Urinary bladder (tissue), 4 donors: Measurements from ENCODE around the gene PIPOX. TPM values are rescaled to one million over a fixed set of nuclear protein-coding genes. Genes with fewer than 3 reads are reported as not detected.
A peak's percentile ranks its signal among the peaks of the same experiment; 100 is the strongest.

Experiments used
- DNase-seq: peaks from one replicate; pipeline ENCODE4 v3.0.0-alpha.2; 2015; ENCODE audit errors: extremely low spot score
- H3K27ac ChIP-seq: one replicate; pipeline ENCODE4 v1.5.1; 2013; ENCODE audit warnings: low read depth, mild to moderate bottlenecking, moderate library complexity
- H3K36me3 ChIP-seq: one replicate; pipeline ENCODE4 v1.6.1; 2013; ENCODE audit warnings: mild to moderate bottlenecking, moderate library complexity; ENCODE audit not compliant: insufficient read depth
- H3K4me1 ChIP-seq: one replicate; pipeline ENCODE4 v1.6.1; 2013; ENCODE audit warnings: mild to moderate bottlenecking, moderate library complexity; ENCODE audit not compliant: insufficient read depth
- H3K4me3 ChIP-seq: one replicate; pipeline ENCODE4 v1.5.1; 2013; ENCODE audit warnings: low read depth, low read length
- WGBS: extraction: QIAGEN DNeasy Blood & Tissue Kit; methylation state at CpG from one replicate; pipeline ENCODE4 v1.1.7; 2013; 5-methylcytosine and 5-hydroxymethylcytosine counted together
- polyA plus RNA-seq: library from polyadenylated mRNA; stranded (reverse); fragments of 200-250 nt; gene quantifications from one replicate; pipeline ENCODE4 v1.2.3, GENCODE V29; 2013
- total RNA-seq: library from RNA; depleted of rRNA; stranded (reverse); fragments of >200 nt; gene quantifications from one replicate; pipeline ENCODE4 v1.2.3, GENCODE V29; 2014
- donor health status: healthy with polysubstance abuse.
- donor health status: healthy.

Gene PIPOX, protein sequence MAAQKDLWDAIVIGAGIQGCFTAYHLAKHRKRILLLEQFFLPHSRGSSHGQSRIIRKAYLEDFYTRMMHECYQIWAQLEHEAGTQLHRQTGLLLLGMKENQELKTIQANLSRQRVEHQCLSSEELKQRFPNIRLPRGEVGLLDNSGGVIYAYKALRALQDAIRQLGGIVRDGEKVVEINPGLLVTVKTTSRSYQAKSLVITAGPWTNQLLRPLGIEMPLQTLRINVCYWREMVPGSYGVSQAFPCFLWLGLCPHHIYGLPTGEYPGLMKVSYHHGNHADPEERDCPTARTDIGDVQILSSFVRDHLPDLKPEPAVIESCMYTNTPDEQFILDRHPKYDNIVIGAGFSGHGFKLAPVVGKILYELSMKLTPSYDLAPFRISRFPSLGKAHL
- 4.0 TPM for total RNA-seq
- polyA plus RNA-seq = 4.6 TPM

DNA sequence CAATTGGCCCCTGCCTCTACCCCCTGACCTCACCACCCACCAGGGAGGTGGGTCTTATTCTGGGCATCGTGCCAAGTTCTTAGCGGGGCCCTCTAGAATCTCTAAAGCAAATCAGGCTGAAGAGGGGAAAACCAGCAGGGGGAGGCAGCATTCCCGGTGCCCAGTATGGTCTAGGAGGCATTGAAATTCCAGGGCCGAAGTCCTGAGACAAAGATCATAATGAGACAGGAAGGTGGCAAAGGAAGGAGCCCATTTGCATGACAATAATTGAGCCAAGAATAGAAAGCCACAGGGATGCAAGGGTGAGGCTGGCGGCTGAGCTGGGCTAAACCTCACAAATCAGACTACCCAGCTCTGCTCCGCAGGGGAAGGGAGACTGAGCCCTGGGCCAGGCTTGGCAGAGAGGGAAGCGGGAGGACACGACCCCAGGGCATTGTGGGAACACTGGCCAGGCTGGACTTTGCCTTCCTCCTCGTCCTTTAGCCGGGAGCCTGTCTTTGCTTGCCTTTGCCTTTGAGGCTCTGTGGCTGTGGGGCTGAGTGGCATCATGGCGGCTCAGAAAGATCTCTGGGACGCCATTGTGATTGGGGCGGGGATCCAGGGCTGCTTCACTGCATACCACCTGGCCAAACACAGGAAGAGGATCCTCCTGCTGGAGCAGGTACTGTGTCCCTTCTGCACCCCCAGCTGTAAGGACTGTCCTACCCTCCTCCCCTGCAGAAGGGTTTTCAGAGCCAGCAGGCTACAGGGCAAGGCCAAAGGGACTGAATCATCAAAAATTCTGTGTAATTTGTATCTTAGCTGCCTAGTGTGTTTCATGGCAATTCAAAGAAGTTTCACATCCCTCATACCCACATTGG is at the start of gene PIPOX:
Gene PIPOX, plus strand, starts transcription at position 463 of the 860 bp plus-strand sequence. Its CDS starts 85 bp downstream, at position 548.
- Histone ChIP-seq H3K27ac (no peak within 1 kb of the TSS), H3K4me1 (no peaks in the 10 kb centered on the region), H3K36me3 (no peaks in the 10 kb centered on the region), H3K4me3 (no peak within 1 kb of the TSS)
- WGBS = 43% methylated on average over 13 of the region's 13 CpGs
- DNase-seq = no peak

DNA sequence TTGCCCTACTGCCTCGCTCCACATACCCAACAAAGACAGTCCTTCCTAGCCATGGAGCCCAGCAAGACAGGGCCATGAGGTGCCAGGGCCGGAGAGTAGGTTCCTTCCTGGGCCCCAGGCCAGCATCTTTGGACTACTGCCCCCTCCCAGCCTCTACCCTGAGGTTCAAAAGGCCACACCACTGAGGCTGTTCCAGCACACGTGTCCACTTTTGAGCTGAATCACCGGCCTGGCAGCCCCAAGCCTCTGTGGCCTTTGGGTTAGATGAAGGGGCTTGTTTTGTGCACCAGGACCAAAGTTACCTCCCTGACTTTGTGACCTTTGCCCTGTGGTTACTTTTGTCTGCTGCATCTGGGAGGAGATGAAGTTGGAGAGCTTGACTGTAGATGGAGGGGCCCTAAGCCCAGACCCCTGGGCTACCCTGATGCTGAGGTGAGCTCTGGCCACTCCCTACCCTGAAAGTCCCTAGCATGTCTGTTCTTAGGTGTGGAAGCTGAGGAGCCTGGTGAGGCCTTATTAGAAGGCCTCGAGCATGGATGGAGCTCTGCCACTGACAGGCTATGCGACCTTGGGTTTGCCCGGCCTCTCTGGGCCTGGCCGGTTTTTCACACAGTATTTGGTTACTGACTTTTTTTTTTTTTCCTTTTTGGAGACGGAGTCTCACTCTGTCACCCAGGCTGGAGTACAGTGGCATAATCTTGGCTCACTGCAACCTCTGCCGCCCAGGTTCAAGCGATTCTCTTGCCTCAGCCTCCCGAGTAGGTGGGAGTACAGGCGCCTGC is 49.1 kb upstream of the PIPOX start:
- 86% methylated on average over 13 of the region's 13 CpGs for WGBS
- Histone ChIP-seq H3K27ac (no peak overlapping the region), H3K36me3 (no peaks in the 10 kb centered on the region), H3K4me3 (no peak overlapping the region), H3K4me1 (no peaks in the 10 kb centered on the region)
- DNase-seq = no peak

DNA sequence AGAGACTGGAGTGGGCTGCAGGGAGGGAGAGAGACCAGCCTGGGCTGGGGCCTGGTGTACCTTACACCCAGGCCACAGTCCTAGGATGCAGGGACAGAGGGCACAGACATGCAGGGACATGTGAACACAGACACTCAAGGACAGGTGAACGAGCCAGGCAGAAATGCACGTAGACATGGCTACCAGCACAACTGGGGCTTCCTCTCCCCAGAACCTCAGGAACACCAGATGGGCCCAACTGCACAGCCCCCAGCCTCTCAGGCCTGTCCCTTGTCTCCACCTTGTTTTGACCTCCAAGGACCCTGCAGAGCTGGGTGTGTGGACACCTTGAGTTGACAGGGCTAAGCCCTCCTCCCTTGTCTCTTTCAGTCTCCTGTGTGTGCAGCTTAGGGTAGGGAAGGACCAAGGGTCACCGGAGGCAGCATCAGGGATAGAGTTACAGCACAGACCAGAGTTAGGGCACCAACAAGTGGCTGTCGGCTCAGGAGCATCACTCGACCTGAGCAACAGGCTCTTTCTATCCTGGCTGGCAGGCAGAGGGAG is 46.3 kb upstream of the PIPOX start:
- DNase-seq = no peak
- Histone ChIP-seq H3K4me1 (no peaks in the 10 kb centered on the region), H3K27ac (no peak overlapping the region), H3K36me3 (no peaks in the 10 kb centered on the region), H3K4me3 (no peak overlapping the region)
- 49% methylated on average over 5 of the region's 5 CpGs for WGBS

DNA sequence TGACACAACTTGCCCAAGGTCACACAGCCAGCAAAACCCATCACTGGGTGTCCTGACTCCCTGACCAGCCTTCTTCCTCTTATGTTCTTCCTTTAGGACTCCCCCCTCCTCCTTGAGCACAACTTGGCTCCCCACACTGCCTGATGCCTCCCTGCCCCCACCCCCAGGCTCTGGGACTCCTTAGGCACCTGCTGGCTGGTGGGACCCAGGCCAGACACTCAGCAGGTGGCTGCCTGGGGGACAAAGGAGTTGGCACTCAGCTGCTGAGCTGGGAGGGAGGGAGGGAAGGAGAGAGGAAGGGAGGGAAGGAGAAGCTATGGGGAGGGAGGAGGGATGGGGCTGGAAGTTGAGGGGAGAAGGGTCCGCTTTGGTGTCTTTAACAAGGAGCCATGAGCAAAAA is 45.1 kb upstream of the PIPOX start:
- no peak for DNase-seq
- Histone ChIP-seq H3K4me1 (no peaks in the 10 kb centered on the region), H3K36me3 (no peaks in the 10 kb centered on the region), H3K27ac (no peak overlapping the region), H3K4me3 (no peak overlapping the region)
- WGBS = 92% methylated on average over 1 of the region's 1 CpG

DNA sequence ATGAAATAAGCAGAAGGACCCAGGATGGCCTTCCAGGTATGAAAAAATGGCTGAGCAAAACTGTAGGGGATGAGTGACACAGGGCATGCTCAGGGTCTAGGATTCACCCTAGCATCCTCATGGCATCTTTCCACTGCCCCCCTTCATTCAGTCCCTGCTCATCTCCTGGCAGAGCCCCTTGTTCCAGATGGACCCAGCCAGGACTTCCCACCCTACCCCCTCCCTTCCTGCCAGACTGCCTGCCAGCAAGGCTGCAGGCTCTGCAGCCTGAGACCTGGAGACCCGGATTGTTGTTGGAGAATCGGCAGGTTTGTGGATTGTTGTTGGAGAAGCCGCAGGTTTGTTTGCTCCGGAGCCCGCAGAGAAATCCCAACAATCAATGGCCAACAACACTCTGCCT is 43.7 kb upstream of the PIPOX start:
- H3K27ac ChIP-seq = no peak overlapping the region
- no peaks in the 10 kb centered on the region for H3K36me3 ChIP-seq
- 52% methylated on average over 5 of the region's 5 CpGs for WGBS
- DNase-seq = no peak
- H3K4me1 ChIP-seq = no peaks in the 10 kb centered on the region
- no peak overlapping the region for H3K4me3 ChIP-seq

DNA sequence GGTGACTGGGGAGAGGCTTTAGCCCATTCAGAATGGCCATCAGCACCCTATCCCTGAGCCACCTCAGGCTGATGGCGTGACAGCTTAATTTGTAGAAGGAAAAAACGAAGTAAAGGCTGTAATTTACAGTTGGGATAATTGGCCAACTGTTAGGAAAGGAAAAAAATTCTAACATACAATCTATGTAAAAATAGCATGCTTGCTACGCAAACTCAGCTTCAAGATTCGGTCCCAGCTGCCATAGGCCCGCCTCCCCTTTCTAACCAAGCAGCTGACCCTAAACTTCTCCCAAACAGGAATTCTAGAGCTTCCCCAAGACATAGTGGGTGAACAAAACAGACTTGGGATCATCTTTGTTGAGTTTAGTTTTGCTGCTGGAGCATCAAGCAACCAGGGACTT is 42.0 kb upstream of the PIPOX start:
- no peak for DNase-seq
- 77% methylated on average over 5 of the region's 5 CpGs for WGBS
- Histone ChIP-seq H3K27ac (no peak overlapping the region), H3K4me3 (no peak overlapping the region), H3K4me1 (no peaks in the 10 kb centered on the region), H3K36me3 (no peaks in the 10 kb centered on the region)

DNA sequence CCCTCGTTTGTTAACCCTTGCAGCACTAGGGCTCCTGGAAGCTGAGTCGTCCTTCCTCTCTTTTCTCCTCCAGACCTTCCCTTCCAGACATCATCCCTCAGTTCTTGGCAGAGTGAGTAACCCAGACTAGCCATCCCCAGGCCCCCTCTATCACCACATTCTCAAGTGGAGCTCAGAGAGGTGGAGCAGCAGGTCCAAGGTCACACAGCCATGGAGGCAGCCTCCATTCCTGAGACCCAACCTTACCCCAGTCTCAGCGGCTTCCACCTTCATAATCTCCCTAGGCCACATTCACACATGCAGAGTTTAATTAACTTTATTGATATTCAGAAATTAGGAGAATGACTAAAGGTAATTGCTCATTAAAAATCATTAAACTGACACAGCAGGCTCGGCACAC is 40.1 kb upstream of the PIPOX start:
- no peak overlapping the region for H3K4me3 ChIP-seq
- H3K36me3 ChIP-seq = no peaks in the 10 kb centered on the region
- no peak for DNase-seq
- no peak overlapping the region for H3K27ac ChIP-seq
- H3K4me1 ChIP-seq = no peaks in the 10 kb centered on the region
- WGBS = 50% methylated on average over 4 of the region's 4 CpGs

DNA sequence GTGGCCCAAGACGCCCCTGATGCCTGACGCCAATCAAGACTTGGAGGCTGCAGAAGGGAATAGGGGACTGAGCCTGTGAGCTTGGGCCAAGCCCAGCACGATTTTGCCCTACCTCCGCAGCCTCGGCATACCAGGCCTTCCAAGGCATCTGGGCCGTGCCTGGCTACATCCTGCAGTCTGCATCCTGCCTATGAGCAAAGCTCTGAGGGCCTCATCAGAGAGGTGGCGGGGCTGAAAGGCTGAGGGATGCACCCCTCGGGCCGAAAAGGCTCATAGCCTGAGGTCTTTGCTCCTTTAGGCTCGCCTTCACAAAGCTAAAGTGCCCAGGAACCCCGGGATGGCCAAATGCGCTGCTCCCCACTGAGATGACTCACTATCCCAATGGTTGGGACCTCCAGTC is 39.7 kb upstream of the PIPOX start:
- H3K27ac ChIP-seq = no peak overlapping the region
- DNase-seq = no peak
- H3K4me1 ChIP-seq = no peaks in the 10 kb centered on the region
- 70% methylated on average over 12 of the region's 12 CpGs for WGBS
- H3K36me3 ChIP-seq = no peaks in the 10 kb centered on the region
- no peak overlapping the region for H3K4me3 ChIP-seq

DNA sequence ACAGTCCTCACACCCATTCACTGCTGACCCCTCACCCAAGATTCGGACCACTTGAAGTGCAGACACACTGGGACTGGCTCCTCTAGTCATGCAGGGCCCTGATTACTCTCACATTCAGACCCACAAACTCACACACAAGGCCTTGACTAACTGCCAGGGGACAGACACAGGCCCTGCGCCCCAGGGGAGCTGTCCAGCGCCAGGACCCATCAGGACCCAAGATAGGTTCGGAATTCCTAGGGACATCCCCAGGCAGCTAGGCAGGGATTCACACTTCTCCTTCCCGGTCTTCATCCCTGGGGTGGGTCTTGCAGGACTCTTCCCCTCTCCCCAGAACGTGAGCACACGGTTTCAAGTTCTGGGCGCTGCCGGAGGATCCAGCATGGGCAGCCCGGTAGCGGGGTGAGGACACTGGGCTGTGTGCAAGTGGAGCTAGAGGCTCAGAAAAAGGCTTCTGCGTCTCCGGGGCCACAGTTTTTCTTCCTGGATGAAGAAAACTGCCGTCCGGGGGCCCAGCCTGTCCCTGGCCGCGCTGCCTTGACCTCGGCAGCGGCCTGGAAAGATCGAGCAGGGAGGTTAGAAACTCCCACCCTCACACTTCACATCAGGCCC is 38.8 kb upstream of the PIPOX start:
- Histone ChIP-seq H3K4me3 (no peak overlapping the region), H3K36me3 (no peaks in the 10 kb centered on the region), H3K27ac (no peak overlapping the region), H3K4me1 (no peaks in the 10 kb centered on the region)
- DNase-seq = no peak
- WGBS = 45% methylated on average over 20 of the region's 20 CpGs

DNA sequence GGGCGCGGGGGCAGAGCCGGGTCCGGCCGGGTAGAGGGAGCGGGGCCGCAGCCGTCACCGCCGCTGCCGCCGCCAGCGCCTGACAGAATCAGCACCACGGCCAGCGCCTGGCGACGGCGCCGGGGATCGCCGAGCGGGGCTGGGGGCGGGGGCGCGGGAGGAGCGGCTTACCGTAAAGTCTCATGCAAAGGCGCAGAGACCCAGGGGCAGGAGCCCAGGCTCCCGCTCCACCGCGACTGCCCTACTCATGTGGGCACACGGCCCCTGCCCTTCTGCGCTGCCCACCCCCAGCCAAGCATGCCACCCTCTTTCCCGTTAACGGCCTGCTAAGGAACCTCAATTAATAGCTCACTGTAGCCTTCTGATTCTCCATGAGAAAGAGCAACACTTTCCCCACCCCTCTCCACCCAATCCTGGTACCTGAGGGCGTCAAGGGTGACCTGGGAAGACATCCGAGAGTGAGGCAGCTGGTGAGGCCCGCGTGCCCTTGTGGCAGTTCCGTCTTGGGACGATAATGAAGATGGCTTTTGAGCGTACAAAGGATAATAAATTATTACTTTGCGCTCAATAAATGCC is 36.9 kb upstream of the PIPOX start, which contains the start of gene SEZ6:
Gene SEZ6, minus strand, starts transcription at position 98 of the 576 bp plus-strand sequence. CDS start 164 bp downstream, outside the sequence.
- Histone ChIP-seq H3K36me3 (no peaks in the 10 kb centered on the region), H3K27ac (no peak within 1 kb of the TSS), H3K4me3 (peak within 1 kb of the TSS; percentile 23), H3K4me1 (no peaks in the 10 kb centered on the region)
- 3% methylated on average over 43 of the region's 43 CpGs for WGBS
- peak; percentile 23 for DNase-seq

DNA sequence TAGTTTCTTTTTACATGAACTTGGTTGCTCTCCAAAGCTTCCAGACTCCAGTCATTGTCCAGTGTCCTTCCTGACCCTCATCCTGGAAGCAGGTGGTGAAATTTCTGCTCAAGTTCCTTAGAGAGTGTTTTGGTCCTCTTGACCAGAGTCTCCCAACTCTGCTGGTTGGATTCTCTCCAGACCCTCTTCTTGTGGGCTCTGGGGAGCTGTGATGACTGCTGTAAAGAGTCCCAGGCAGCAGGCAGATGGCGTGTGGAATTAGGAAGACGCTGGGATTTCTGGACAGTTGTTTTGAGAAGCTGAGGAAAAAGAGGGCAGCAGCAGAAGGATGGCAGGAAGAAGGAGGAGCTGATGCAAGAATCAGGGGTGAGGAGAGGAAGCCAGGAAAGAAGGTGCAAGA is 35.5 kb upstream of the PIPOX start:
- no peak overlapping the region for H3K27ac ChIP-seq
- H3K4me1 ChIP-seq = no peaks in the 10 kb centered on the region
- no peak overlapping the region for H3K4me3 ChIP-seq
- 20% methylated on average over 2 of the region's 2 CpGs for WGBS
- DNase-seq = no peak
- H3K36me3 ChIP-seq = no peaks in the 10 kb centered on the region

DNA sequence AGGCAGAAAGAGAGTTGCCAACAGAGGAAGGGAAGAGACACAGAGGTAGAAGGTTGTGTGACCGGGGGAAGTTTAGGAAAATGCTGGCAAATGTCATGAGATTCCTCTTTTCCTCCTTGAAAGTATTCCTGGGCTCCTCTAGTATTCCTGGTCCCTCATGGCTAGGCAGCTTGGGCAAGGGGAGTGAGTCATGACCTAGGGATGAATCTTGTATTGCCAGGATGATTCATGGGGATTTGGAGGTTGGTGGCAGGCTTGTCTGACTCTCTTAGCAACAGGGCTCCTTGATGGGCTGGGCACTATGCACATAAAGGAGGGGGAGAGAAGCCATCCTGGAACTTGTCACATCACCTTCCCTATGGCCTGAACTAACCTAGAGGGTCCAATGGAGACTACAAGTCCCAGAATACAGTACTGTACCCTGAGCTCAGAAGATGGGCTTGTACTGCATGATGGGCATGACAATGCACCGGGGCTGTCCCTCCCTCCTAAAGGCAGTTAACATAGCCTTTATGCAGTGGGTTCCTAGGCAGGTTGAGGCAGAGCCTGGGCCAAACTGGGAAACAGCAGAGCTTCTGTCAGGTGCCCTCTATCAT is 35.0 kb upstream of the PIPOX start:
- WGBS = 63% methylated on average over 2 of the region's 2 CpGs
- H3K4me3 ChIP-seq = no peak overlapping the region
- no peaks in the 10 kb centered on the region for H3K36me3 ChIP-seq
- H3K4me1 ChIP-seq = no peaks in the 10 kb centered on the region
- H3K27ac ChIP-seq = no peak overlapping the region
- DNase-seq = no peak
